Rectal smooth muscle tissue (tissue), 1 donor: ENCODE data around the gene ZSCAN16.

Source experiments
- H3K27ac ChIP-seq: one replicate; pipeline ENCODE4 v1.7.0; 2013; ENCODE audit warnings: low read depth, low read length, inconsistent platforms
- H3K27me3 ChIP-seq: one replicate; pipeline ENCODE4 v1.7.0; 2013; ENCODE audit warnings: low read length; ENCODE audit not compliant: control insufficient read depth, insufficient read depth
- H3K36me3 ChIP-seq: one replicate; pipeline ENCODE4 v1.7.0; 2013; ENCODE audit warnings: low read length; ENCODE audit not compliant: control insufficient read depth, insufficient read depth
- H3K4me1 ChIP-seq: one replicate; pipeline ENCODE4 v1.7.0; 2013; ENCODE audit warnings: low read length; ENCODE audit not compliant: control insufficient read depth, insufficient read depth
- H3K4me3 ChIP-seq: one replicate; pipeline ENCODE4 v1.7.0; 2013; ENCODE audit warnings: low read length
- H3K9ac ChIP-seq: one replicate; pipeline ENCODE4 v1.7.0; 2013; ENCODE audit warnings: low read length

Gene ZSCAN16

GRCh38 chr6:28136585-28137504, 12.4 kb downstream of the ZSCAN16 start:
- Histone ChIP-seq H3K27me3 (no peaks in the 10 kb centered on the region), H3K9ac (peak overlapping the region; percentile 81), H3K4me3 (peak overlapping the region; percentile 84), H3K27ac (peak overlapping the region; percentile 93), H3K36me3 (no peaks in the 10 kb centered on the region), H3K4me1 (peaks cover 14% of the 10 kb centered on the region)

GRCh38 chr6:28137505-28137981, 13.1 kb downstream of the ZSCAN16 start:
- peak overlapping the region; percentile 93 for H3K27ac ChIP-seq
- peaks cover 16% of the 10 kb centered on the region for H3K4me1 ChIP-seq
- no peaks in the 10 kb centered on the region for H3K36me3 ChIP-seq
- H3K9ac ChIP-seq = peak overlapping the region; percentile 81
- H3K27me3 ChIP-seq = no peaks in the 10 kb centered on the region
- peak overlapping the region; percentile 84 for H3K4me3 ChIP-seq

- Histone ChIP-seq H3K27ac (no peak overlapping the region), H3K9ac (no peak overlapping the region), H3K36me3 (no peaks in the 10 kb centered on the region), H3K27me3 (no peaks in the 10 kb centered on the region), H3K4me1 (peaks cover 23% of the 10 kb centered on the region), H3K4me3 (no peak overlapping the region)
These were observed 15.6 kb downstream of the ZSCAN16 start for GRCh38 chr6:28139860-28140543.

- Histone ChIP-seq H3K9ac (no peak overlapping the region), H3K27me3 (no peaks in the 10 kb centered on the region), H3K36me3 (no peaks in the 10 kb centered on the region), H3K4me1 (peaks cover 23% of the 10 kb centered on the region), H3K27ac (no peak overlapping the region), H3K4me3 (no peak overlapping the region)
These were observed 16.2 kb downstream of the ZSCAN16 start for GRCh38 chr6:28140616-28141015.

GRCh38 chr6:28141500-28142329, 17.3 kb downstream of the ZSCAN16 start, which contains the start of gene ZKSCAN8:
ZKSCAN8 (plus strand) TSS chr6:28141883; CDS start chr6:28148408, 6,525 bp downstream.
- Histone ChIP-seq H3K4me3 (peak within 1 kb of the TSS; percentile 97), H3K9ac (peak within 1 kb of the TSS; percentile 87), H3K4me1 (peaks cover 16% of the 10 kb centered on the region), H3K27ac (peak within 1 kb of the TSS; percentile 78), H3K27me3 (no peaks in the 10 kb centered on the region), H3K36me3 (no peaks in the 10 kb centered on the region)

- Histone ChIP-seq H3K27ac (no peak overlapping the region), H3K27me3 (no peaks in the 10 kb centered on the region), H3K36me3 (no peaks in the 10 kb centered on the region), H3K4me3 (peak overlapping the region; percentile 97), H3K9ac (peak overlapping the region; percentile 39), H3K4me1 (peaks cover 16% of the 10 kb centered on the region)
These were observed 18.0 kb downstream of the ZSCAN16 start for GRCh38 chr6:28142446-28142845.

GRCh38 chr6:28145231-28145630, 20.8 kb downstream of the ZSCAN16 start:
- peaks cover 12% of the 10 kb centered on the region for H3K36me3 ChIP-seq

GRCh38 chr6:28152531-28152930, 28.1 kb downstream of the ZSCAN16 start:
- Histone ChIP-seq H3K4me1 (no peaks in the 10 kb centered on the region), H3K36me3 (peaks cover 51% of the 10 kb centered on the region), H3K4me3 (no peak overlapping the region), H3K27me3 (no peaks in the 10 kb centered on the region), H3K27ac (no peak overlapping the region), H3K9ac (no peak overlapping the region)

More at GRCh38 chr6:28145231-28145630, 20.8 kb downstream of the ZSCAN16 start:
- Histone ChIP-seq H3K27ac (no peak overlapping the region), H3K27me3 (no peaks in the 10 kb centered on the region), H3K9ac (no peak overlapping the region), H3K4me3 (no peak overlapping the region), H3K4me1 (peaks cover 9% of the 10 kb centered on the region)

GRCh38 chr6:28153546-28153945, 29.1 kb downstream of the ZSCAN16 start:
- no peak overlapping the region for H3K4me3 ChIP-seq
- no peaks in the 10 kb centered on the region for H3K27me3 ChIP-seq
- H3K36me3 ChIP-seq = peaks cover 49% of the 10 kb centered on the region
- no peak overlapping the region for H3K27ac ChIP-seq
- H3K4me1 ChIP-seq = no peaks in the 10 kb centered on the region
- no peak overlapping the region for H3K9ac ChIP-seq

- no peaks in the 10 kb centered on the region for H3K4me1 ChIP-seq
- H3K36me3 ChIP-seq = peaks cover 43% of the 10 kb centered on the region
- no peak overlapping the region for H3K27ac ChIP-seq
- H3K9ac ChIP-seq = no peak overlapping the region
- no peak overlapping the region for H3K4me3 ChIP-seq
- H3K27me3 ChIP-seq = no peaks in the 10 kb centered on the region
These were observed 29.9 kb downstream of the ZSCAN16 start for GRCh38 chr6:28154357-28154756.

- H3K27me3 ChIP-seq = no peaks in the 10 kb centered on the region
- H3K9ac ChIP-seq = no peak overlapping the region
- no peak overlapping the region for H3K4me3 ChIP-seq
- H3K4me1 ChIP-seq = no peaks in the 10 kb centered on the region
- H3K27ac ChIP-seq = no peak overlapping the region
- H3K36me3 ChIP-seq = peaks cover 21% of the 10 kb centered on the region
These were observed 33.9 kb downstream of the ZSCAN16 start for GRCh38 chr6:28158318-28158717.
